ENCODE measurements around the gene SLITRK1.

SLITRK1 gene

DNA sequence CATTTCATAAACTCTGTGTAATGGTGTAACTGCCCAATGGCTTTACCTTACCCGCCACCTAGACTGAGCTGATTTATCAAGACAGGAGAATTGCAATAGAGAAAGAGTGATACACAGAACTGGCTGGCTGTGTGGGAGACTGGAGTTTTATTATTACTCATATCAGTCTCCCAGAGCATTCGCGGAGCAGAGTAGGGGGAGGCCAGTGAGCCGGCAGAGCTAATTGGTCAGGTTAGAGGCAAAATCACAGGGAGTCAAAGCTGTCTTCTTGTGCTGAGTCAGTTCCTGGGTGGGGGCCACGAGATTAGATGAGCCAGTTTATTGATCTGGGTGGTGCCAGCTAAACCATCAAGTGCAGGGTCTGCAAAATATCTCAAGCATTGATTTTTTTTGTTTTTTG is 23.4 kb upstream of the SLITRK1 start:
- DNase-seq (ENCODE audit: low spot score), result no peak
- TF ChIP-seq, protein P1, sequence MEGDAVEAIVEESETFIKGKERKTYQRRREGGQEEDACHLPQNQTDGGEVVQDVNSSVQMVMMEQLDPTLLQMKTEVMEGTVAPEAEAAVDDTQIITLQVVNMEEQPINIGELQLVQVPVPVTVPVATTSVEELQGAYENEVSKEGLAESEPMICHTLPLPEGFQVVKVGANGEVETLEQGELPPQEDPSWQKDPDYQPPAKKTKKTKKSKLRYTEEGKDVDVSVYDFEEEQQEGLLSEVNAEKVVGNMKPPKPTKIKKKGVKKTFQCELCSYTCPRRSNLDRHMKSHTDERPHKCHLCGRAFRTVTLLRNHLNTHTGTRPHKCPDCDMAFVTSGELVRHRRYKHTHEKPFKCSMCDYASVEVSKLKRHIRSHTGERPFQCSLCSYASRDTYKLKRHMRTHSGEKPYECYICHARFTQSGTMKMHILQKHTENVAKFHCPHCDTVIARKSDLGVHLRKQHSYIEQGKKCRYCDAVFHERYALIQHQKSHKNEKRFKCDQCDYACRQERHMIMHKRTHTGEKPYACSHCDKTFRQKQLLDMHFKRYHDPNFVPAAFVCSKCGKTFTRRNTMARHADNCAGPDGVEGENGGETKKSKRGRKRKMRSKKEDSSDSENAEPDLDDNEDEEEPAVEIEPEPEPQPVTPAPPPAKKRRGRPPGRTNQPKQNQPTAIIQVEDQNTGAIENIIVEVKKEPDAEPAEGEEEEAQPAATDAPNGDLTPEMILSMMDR (IDR thresholded peaks at IDR 0.05; ENCODE audit: extremely low read depth, missing control alignments), result no peak

DNA sequence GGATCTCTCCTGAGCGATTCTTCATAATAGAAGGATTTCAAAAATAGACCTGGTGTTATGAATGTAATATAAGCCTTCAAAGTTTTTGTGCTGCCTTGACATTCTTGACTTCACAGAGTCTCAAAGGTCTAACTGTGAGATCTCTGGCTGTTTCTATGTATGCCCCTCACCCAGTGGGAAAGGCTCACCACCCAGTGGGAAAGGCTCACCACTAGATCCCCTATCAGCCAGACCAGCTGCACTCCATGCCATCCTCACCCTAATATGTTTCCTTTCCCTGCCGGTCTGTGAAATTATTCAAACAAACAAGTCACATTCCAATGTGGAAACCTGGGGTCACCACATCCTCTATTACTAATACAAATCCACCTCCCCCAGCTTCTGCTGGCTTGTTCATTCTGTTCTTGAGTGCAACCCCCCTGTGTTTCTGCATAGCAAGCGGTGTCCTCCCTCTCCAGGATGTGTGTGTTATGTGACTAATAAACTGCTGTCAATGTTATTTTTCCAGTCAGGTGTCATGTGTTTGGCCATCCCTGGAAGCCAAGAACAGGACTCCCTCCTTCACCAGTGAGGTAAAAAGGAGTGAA is 13.8 kb upstream of the SLITRK1 start:
- no peak for DNase-seq (ENCODE audit: low spot score)
- TF ChIP-seq, protein P1 (IDR thresholded peaks at IDR 0.05; ENCODE audit: extremely low read depth, missing control alignments), result no peak

DNA sequence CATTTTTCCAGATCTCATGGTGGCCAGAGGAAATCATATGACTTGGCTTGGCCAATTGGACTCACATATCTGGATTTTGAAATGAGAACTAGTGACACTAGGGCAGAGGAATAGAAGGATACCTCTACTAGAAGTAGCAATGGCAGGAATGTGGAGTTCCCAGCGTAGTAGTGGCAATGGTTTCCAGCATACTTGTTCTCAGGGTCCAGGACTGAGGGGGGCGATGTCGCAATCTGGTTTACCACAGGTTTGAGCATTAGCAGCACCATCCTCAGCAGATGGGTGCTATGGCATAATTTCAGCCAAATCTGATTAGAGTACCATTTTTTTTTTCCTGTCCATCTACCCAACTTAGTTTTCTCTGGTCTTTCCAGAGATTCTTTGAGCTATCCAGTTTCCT is 8.1 kb upstream of the SLITRK1 start:
- DNase-seq (ENCODE audit: low spot score), result no peak
- TF ChIP-seq, protein P1 (IDR thresholded peaks at IDR 0.05; ENCODE audit: extremely low read depth, missing control alignments), result no peak

DNA sequence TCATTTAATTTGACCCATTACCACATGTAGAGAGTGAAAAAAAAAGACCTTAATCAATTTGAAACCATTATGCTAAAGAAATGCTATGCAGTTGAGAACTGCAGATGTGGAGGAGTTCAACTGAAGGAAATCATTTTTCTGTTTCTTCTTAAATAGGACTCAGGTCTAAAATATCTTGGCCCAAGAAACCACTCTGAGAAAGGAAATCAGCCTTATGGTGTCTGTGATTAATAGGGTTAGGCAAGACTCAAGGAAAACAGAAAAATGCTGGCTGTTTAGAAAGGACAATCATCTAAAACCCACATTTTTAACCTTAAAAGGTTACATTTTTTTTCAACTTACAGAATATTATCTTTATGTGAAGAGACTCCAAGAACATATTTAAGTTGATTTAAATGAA is 1.9 kb upstream of the SLITRK1 start:
- TF ChIP-seq, protein P1 (IDR thresholded peaks at IDR 0.05; ENCODE audit: extremely low read depth, missing control alignments), result no peak

DNA sequence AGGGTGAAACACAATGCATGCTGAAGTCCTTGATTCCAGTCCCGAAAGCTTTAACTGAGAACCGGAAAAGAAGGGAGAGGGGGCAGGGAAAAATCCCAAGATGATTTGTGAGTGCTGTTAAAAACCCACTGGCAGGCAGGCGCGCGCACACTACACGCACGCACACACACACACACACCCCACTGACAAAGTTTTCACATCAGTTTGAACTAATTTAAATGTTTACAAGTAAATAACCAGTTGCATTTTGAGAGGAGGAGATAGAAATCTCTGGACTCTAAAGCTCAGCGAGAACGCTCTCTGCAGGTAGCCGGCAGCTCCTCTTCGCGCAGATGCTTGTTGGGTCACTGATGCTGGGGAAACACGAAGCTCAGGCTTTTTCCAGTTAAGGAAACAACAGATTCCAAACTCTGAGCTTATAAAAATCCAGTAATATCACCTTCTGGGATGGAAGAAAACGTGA is 818 bp upstream of the SLITRK1 start:
- TF ChIP-seq, protein P1 (IDR thresholded peaks at IDR 0.05; ENCODE audit: extremely low read depth, missing control alignments), result no peak
- no peak for DNase-seq (ENCODE audit: low spot score)

More for the DNA sequence above, 1.9 kb upstream of the SLITRK1 start:
- DNase-seq (ENCODE audit: low spot score), result no peak

DNA sequence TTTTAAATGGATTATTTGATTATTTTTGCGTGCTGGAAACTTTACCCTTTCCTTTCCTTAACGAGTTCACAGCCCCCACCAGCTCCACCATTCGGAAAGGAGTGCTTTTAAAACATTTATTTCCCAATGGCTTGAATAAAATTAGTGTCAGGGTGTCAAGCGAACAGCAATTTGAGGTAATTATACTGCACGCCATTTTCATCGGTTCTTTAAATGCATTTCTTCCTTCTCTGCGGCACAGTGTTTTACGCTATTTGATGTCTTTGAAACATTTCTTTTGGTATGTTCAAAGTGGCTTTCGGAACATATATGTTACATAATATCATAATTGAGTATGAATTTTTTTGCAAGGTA is 309 bp upstream of the SLITRK1 start:
- TF ChIP-seq, protein P1 (IDR thresholded peaks at IDR 0.05; ENCODE audit: extremely low read depth, missing control alignments), result no peak
- DNase-seq (ENCODE audit: low spot score), result no peak

DNA sequence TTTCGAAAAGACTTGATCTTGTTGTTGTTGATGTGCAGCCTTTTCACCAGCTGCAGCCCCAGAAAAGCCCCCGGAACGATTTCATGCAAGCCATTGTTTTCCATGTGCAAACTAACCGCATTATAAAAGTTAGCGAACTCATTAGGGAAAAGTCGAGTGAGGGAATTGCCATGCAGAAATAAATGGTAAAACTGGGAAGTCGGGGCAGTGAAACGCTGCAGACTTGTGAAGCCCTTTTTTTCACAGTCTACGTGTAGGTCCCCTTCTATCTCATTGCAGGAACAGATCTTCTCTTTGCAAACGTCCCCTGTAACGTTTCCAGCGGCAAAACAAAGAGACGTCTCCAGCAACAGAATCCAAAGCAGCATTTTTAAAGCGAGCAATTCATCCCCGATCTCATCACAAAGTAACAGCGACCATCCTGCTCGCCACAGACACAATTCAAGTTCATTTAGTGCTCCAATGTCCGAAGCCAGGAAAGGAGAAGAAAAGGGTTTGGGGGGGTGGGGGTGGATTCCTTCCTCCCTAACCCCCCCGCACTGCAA is 1.1 kb downstream of the SLITRK1 start:
- DNase-seq (ENCODE audit: low spot score), result no peak
- TF ChIP-seq, protein P1 (IDR thresholded peaks at IDR 0.05; ENCODE audit: extremely low read depth, missing control alignments), result no peak

Measured in GM20000 (cell line).